ENCODE measurements around the gene PCBP3.

DNA sequence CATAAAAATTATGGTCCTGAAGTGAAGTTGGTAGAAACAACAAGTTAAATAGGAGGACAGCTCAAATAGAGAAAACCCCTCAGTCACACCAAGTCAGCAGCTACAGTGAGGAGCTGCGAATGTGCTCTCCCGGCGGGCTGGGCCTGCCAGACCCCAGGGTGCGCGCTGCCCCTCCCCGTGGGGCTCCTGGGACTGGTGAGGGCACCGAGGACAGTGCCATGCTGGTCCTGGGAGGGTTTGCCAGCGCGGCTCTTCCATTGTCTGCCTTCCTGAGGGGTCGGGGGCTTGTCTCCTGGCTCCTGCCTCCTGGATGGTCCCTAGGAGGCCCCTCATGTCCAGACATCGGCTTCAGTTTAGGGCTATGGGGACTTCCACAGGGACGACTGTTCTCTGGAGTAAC is 121.8 kb downstream of the PCBP3 start:
- TF ChIP-seq, protein P1, sequence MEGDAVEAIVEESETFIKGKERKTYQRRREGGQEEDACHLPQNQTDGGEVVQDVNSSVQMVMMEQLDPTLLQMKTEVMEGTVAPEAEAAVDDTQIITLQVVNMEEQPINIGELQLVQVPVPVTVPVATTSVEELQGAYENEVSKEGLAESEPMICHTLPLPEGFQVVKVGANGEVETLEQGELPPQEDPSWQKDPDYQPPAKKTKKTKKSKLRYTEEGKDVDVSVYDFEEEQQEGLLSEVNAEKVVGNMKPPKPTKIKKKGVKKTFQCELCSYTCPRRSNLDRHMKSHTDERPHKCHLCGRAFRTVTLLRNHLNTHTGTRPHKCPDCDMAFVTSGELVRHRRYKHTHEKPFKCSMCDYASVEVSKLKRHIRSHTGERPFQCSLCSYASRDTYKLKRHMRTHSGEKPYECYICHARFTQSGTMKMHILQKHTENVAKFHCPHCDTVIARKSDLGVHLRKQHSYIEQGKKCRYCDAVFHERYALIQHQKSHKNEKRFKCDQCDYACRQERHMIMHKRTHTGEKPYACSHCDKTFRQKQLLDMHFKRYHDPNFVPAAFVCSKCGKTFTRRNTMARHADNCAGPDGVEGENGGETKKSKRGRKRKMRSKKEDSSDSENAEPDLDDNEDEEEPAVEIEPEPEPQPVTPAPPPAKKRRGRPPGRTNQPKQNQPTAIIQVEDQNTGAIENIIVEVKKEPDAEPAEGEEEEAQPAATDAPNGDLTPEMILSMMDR (IDR thresholded peaks at IDR 0.05) = no peak
- no peak for TF ChIP-seq POLR2A (IDR thresholded peaks at IDR 0.05)
